HepG2 (cell line): ENCODE results near the gene LEMD3. TPM values are rescaled to one million over a fixed set of nuclear protein-coding genes. Genes with fewer than 3 reads are reported as not detected.

ENCODE experiments used
- ATAC-seq: fragments of 200-7000 bp; cut with Tn5 transposase; 3 replicates; pipeline ENCODE4 v1.9.1; 2020; ENCODE audit warnings: mild to moderate bottlenecking, moderate library complexity
- BruUV-seq: library from RNA; stranded (reverse); fragments of 400-500 nt; replicated peaks from 2 replicates; lab custom pipeline; 2021; lab: Mats Ljungman, UMichigan
- CTCF ChIA-PET: fragments of 300-600 bp; formaldehyde crosslinking; extraction: SDS; loops from one replicate; lab custom pipeline; 2021; ENCODE audit warnings: low total read pairs, inconsistent platforms, low intra/inter-chr PET ratio; lab: Yijun Ruan, JAX
- POLR2A ChIA-PET: fragments of 350-600 bp; sonication (Branson Sonifier 250); formaldehyde crosslinking; loops from one replicate; lab custom pipeline; 2020; ENCODE audit warnings: antibody characterized with exemption, inconsistent platforms; lab: Yijun Ruan, JAX
- DNase-seq: peaks from one replicate; pipeline ENCODE4 v3.0.0-alpha.2; 2015; ENCODE audit warnings: low spot score
- FAIRE-seq: peaks from 3 replicates; lab custom pipeline; 2011; peaks lifted over from hg19 to GRCh38; lab: Jason Lieb, UNC
- H2AFZ ChIP-seq: one replicate; pipeline ENCODE4 v1.6.1; 2011; ENCODE audit warnings: low read length, inconsistent platforms
- H3K27ac ChIP-seq: fragments of 300-600 bp; 3 replicates; pipeline ENCODE4 v1.8.0; 2011; ENCODE audit warnings: mixed run types, mild to moderate bottlenecking, mixed read lengths, low read length, inconsistent platforms; ENCODE audit not compliant: insufficient read depth; ENCODE audit errors: extremely low read length
- H3K27me3 ChIP-seq, 2 experiments: fragments of 200-600 bp in 1 of 2; 2 replicates in 1 of 2; 3 replicates in 1 of 2; pipeline versions ENCODE4 v1.6.0 to v1.8.0; 2011; ENCODE audit warnings: low read length in 2 of 2, mild to moderate bottlenecking in 2 of 2, moderate library complexity in 2 of 2, inconsistent platforms in 1 of 2; ENCODE audit not compliant: insufficient read depth in 2 of 2, control insufficient read depth in 1 of 2
- H3K36me3 ChIP-seq, 2 experiments: fragments of 200-600 bp in 1 of 2; replicated peaks in 1 of 2; 2 replicates in 1 of 2; 3 replicates in 1 of 2; pipeline versions ENCODE4 v1.5.1 to v1.8.0; 2011; ENCODE audit warnings: low read length in 2 of 2, inconsistent platforms in 1 of 2; ENCODE audit not compliant: insufficient read depth in 2 of 2, control insufficient read depth in 1 of 2
- H3K4me1 ChIP-seq: 2 replicates; pipeline ENCODE4 v1.5.1; 2012; ENCODE audit warnings: low read length, inconsistent platforms; ENCODE audit not compliant: insufficient read depth
- H3K4me2 ChIP-seq: 2 replicates; pipeline ENCODE4 v1.6.0; 2011; ENCODE audit warnings: low read depth, low read length, inconsistent platforms
- H3K4me3 ChIP-seq, 3 experiments: fragments of 200-600 bp in 1 of 3; sonication (generic), shearing (Covaris generic) in 1 of 3; replicated peaks in 1 of 3; 2 replicates each; pipeline ENCODE4 v1.5.1; 2011 to 2016; ENCODE audit warnings: low read length in 3 of 3, inconsistent platforms in 2 of 3, low read depth in 2 of 3, mild to moderate bottlenecking in 2 of 3, control low read depth in 1 of 3, mixed read lengths in 1 of 3; ENCODE audit not compliant: insufficient read depth in 1 of 3
- H3K79me2 ChIP-seq: one replicate; pipeline ENCODE4 v1.6.1; 2011; ENCODE audit warnings: low read length, inconsistent platforms; ENCODE audit not compliant: insufficient read depth
- H3K9ac ChIP-seq: 2 replicates; pipeline ENCODE4 v1.6.0; 2011; ENCODE audit warnings: mild to moderate bottlenecking, low read depth, low read length, inconsistent platforms; ENCODE audit not compliant: insufficient read depth
- H3K9me3 ChIP-seq: 2 replicates; pipeline ENCODE4 v1.5.1; 2012; ENCODE audit warnings: mild to moderate bottlenecking, low read length
- H4K20me1 ChIP-seq: 2 replicates; pipeline ENCODE4 v1.6.0; 2011; ENCODE audit warnings: inconsistent platforms, mild to moderate bottlenecking, low read length, moderate library complexity; ENCODE audit not compliant: insufficient read depth
- GFI1 ChIP-seq: sonication (generic); formaldehyde crosslinking; IDR thresholded peaks from 2 replicates; pipeline ENCODE4 v1.5.0; 2020; ENCODE audit warnings: missing genetic modification reagents, mild to moderate bottlenecking, borderline replicate concordance
- IRF2 ChIP-seq: IDR thresholded peaks from 2 replicates; pipeline ENCODE4 v1.6.1; 2018; ENCODE audit warnings: missing genetic modification reagents, missing compliant biosample characterization
- NONO ChIP-seq, 2 experiments: fragments of 450-650 bp in 1 of 2; sonication (generic) in 1 of 2; formaldehyde crosslinking in 1 of 2; IDR thresholded peaks in 1 of 2; conservative IDR thresholded peaks in 1 of 2; 2 replicates each; pipeline versions ENCODE4 v1.6.1 to v1.8.0; 2017 to 2022; ENCODE audit warnings: mild to moderate bottlenecking in 1 of 2, missing genetic modification reagents in 1 of 2, moderate library complexity in 1 of 2
- RFX1 ChIP-seq: fragments of 450-650 bp; IDR thresholded peaks from 2 replicates; pipeline ENCODE4 v1.6.1; 2017
- SOX6 ChIP-seq, 2 experiments: fragments of 450-650 bp in 1 of 2; sonication (generic) in 1 of 2; formaldehyde crosslinking in 1 of 2; IDR thresholded peaks; 2 replicates each; pipeline versions ENCODE4 v1.4.0 to v1.6.1; 2017 to 2020; ENCODE audit warnings: antibody characterized with exemption in 1 of 2, mild to moderate bottlenecking in 1 of 2, missing genetic modification reagents in 1 of 2
- TIGD3 ChIP-seq: sonication (generic); formaldehyde crosslinking; IDR thresholded peaks from 2 replicates; pipeline ENCODE4 v1.5.1; 2020; ENCODE audit warnings: mild to moderate bottlenecking, missing genetic modification reagents, borderline replicate concordance
- TOE1 ChIP-seq: sonication (generic); formaldehyde crosslinking; IDR thresholded peaks from 2 replicates; pipeline ENCODE4 v1.4.0; 2020; ENCODE audit warnings: mild to moderate bottlenecking, missing genetic modification reagents
- TRIM22 ChIP-seq: fragments of 450-650 bp; IDR thresholded peaks from 2 replicates; pipeline ENCODE4 v1.6.1; 2017
- ZBTB10 ChIP-seq: sonication (generic); formaldehyde crosslinking; IDR thresholded peaks from 2 replicates; pipeline ENCODE4 v1.4.0; 2020; ENCODE audit warnings: missing genetic modification reagents, borderline replicate concordance
- ZBTB7A ChIP-seq: sonication (generic); formaldehyde crosslinking; IDR thresholded peaks from 2 replicates; pipeline ENCODE4 v1.8.0; 2022; ENCODE audit warnings: mild to moderate bottlenecking, missing genetic modification reagents
- ZGPAT ChIP-seq: IDR thresholded peaks from 2 replicates; pipeline ENCODE4 v1.6.1; 2016; ENCODE audit warnings: mild to moderate bottlenecking
- ZNF451 ChIP-seq: sonication (generic); formaldehyde crosslinking; IDR thresholded peaks from 2 replicates; pipeline ENCODE4 v1.5.0; 2020; ENCODE audit warnings: mild to moderate bottlenecking, missing genetic modification reagents
- ZNF460 ChIP-seq: sonication (generic); formaldehyde crosslinking; IDR thresholded peaks from 2 replicates; pipeline ENCODE4 v1.5.1; 2020; ENCODE audit warnings: missing genetic modification reagents, mild to moderate bottlenecking, borderline replicate concordance
- ZNF770 ChIP-seq: sonication (generic); formaldehyde crosslinking; IDR thresholded peaks from 2 replicates; pipeline ENCODE4 v1.5.0; 2020; ENCODE audit warnings: mild to moderate bottlenecking, missing genetic modification reagents
- in situ Hi-C: cut with HindIII; loops from 2 replicates; pipeline ENCODE4 v1.10.0; 2017; ENCODE audit warnings: low pct_unique_long_range_greater_than_20kb; ENCODE audit not compliant: extremely low pct_ligation_motif_present
- intact Hi-C: fragments of 100-400 bp; cut with micrococcal nuclease; formaldehyde crosslinking; loops from one replicate; pipeline ENCODE4 v1.10.0; 2022; ENCODE audit not compliant: unreplicated experiment
- polyA plus RNA-seq, 8 experiments: library from polyadenylated mRNA; depleted of rRNA in 3 of 8; stranded (reverse) in 7 of 8; unstranded in 1 of 8; fragments of >200 nt; fragmentation: Illumina TruSeq in 4 of 8; extraction: Trizol in 4 of 8; gene quantifications; 2 replicates each; pipeline versions ENCODE4 v1.2.1 to v1.2.3, GENCODE V29; 2011 to 2016; ENCODE audit warnings: low read depth in 4 of 8, missing spikeins in 1 of 8, mixed read lengths in 1 of 8; ENCODE audit not compliant: insufficient read depth in 1 of 8
- total RNA-seq, 5 experiments: library from RNA; depleted of rRNA; stranded (reverse); fragments of >200 nt; fragmentation: Illumina TruSeq; extraction: Trizol; gene quantifications; 2 replicates each; pipeline ENCODE4 v1.2.3, GENCODE V29; 2016; ENCODE audit warnings: low read depth in 1 of 5

LEMD3 gene
- total and polyA plus RNA-seq, 2 of the 13 experiments (the other 11 are each of a cell fraction or from before 2014, with no cell fraction given) = 9.3 to 18.7 TPM

- Histone ChIP-seq H3K4me3 (no peak overlapping the region), H2AFZ (no peak overlapping the region), H4K20me1 (peaks cover 4% of the 10 kb centered on the region), H3K27me3 (no peaks in the 10 kb centered on the region), H3K27ac (no peak overlapping the region), H3K79me2 (peaks cover 41% of the 10 kb centered on the region), H3K36me3 (no peaks in the 10 kb centered on the region), H3K9ac (no peak overlapping the region), H3K9me3 (no peaks in the 10 kb centered on the region), H3K4me2 (no peak overlapping the region), H3K4me1 (no peaks in the 10 kb centered on the region)
- in situ Hi-C loops = no loop called here
- intact Hi-C loops = no loop called here
- POLR2A ChIA-PET = no interaction called here
- no peak for DNase-seq
- CTCF ChIA-PET = no interaction called here
- no TSS peak for BruUV-seq
- FAIRE-seq = no peak
- ATAC-seq = no peak
- TF ChIP-seq NONO (IDR thresholded peaks at IDR 0.05) = no peak
- no peak for TF ChIP-seq NONO (CRISPR knock-in tag; conservative IDR thresholded peaks at IDR 0.05)
- TF ChIP-seq TOE1 (CRISPR knock-in tag) = no peak
- no peak for TF ChIP-seq TRIM22
- TF ChIP-seq ZGPAT (CRISPR knock-in tag) = no peak
- no peak for TF ChIP-seq IRF2 (CRISPR knock-in tag)
- no peak for TF ChIP-seq ZBTB7A (CRISPR knock-in tag)
- no peak for TF ChIP-seq RFX1
- TF ChIP-seq ZBTB10 = no peak
- no peak for TF ChIP-seq GFI1 (CRISPR knock-in tag)
- TF ChIP-seq ZNF451 = no peak
- no peak for TF ChIP-seq SOX6 (IDR thresholded peaks at IDR 0.05)
- TF ChIP-seq SOX6 (CRISPR knock-in tag; IDR thresholded peaks at IDR 0.05) = no peak
- no peak for TF ChIP-seq TIGD3
- no peak for TF ChIP-seq ZNF460 (CRISPR knock-in tag)
- no peak for TF ChIP-seq ZNF770 (CRISPR knock-in tag)
Observed at GRCh38 chr12:65205886-65206285, 36.5 kb downstream of the LEMD3 start.
